WTC11 (cell line): Measurements from ENCODE around the gene ERC2. TPM values are rescaled to one million over a fixed set of nuclear protein-coding genes. Genes with fewer than 3 reads are reported as not detected.
A peak's percentile ranks its signal among the peaks of the same experiment; 100 is the strongest.

ENCODE experiments used
- ATF2 ChIP-seq: sonication (generic); formaldehyde crosslinking; IDR thresholded peaks from 2 replicates; pipeline ENCODE4 v1.8.1; 2022; ENCODE audit warnings: low read depth, missing genetic modification reagents, borderline replicate concordance
- ATF3 ChIP-seq: sonication (generic); formaldehyde crosslinking; conservative IDR thresholded peaks from 2 replicates; pipeline ENCODE4 v1.8.1; 2022; ENCODE audit warnings: mild to moderate bottlenecking, missing genetic modification reagents
- E2F1 ChIP-seq: sonication (generic); formaldehyde crosslinking; IDR thresholded peaks from 2 replicates; pipeline ENCODE4 v1.8.0; 2022; ENCODE audit warnings: mild to moderate bottlenecking, missing genetic modification reagents
- ERG ChIP-seq: fragments of 250-450 bp; sonication (Bioruptor Pico); IDR thresholded peaks from 2 replicates; pipeline ENCODE4 v1.8.0; 2021; ENCODE audit warnings: mild to moderate bottlenecking
- ESRRA ChIP-seq: sonication (generic); formaldehyde crosslinking; IDR thresholded peaks from 2 replicates; pipeline ENCODE4 v1.8.1; 2022; ENCODE audit warnings: mild to moderate bottlenecking, missing genetic modification reagents, borderline replicate concordance
- FOXP4 ChIP-seq: sonication (generic); formaldehyde crosslinking; IDR thresholded peaks from 2 replicates; pipeline ENCODE4 v1.8.0; 2022; ENCODE audit warnings: mild to moderate bottlenecking, missing genetic modification reagents
- JUN ChIP-seq: sonication (generic); formaldehyde crosslinking; IDR thresholded peaks from 2 replicates; pipeline ENCODE4 v1.8.0; 2023; ENCODE audit warnings: mild to moderate bottlenecking, missing genetic modification reagents
- KAT7 ChIP-seq: sonication (generic); formaldehyde crosslinking; IDR thresholded peaks from 2 replicates; pipeline ENCODE4 v1.8.1; 2023; ENCODE audit warnings: missing genetic modification reagents, mild to moderate bottlenecking, borderline replicate concordance
- MAX ChIP-seq: sonication (generic); formaldehyde crosslinking; IDR thresholded peaks from 2 replicates; pipeline ENCODE4 v1.8.0; 2022; ENCODE audit warnings: mild to moderate bottlenecking, missing genetic modification reagents
- NFE2L1 ChIP-seq: sonication (generic); formaldehyde crosslinking; IDR thresholded peaks from 2 replicates; pipeline ENCODE4 v1.8.1; 2023; ENCODE audit warnings: missing genetic modification reagents
- NFYB ChIP-seq: sonication (generic); formaldehyde crosslinking; conservative IDR thresholded peaks from 2 replicates; pipeline ENCODE4 v1.8.0; 2022; ENCODE audit warnings: low read depth, missing genetic modification reagents
- PRDM15 ChIP-seq: sonication (generic); formaldehyde crosslinking; IDR thresholded peaks from 2 replicates; pipeline ENCODE4 v1.8.0; 2022; ENCODE audit warnings: missing genetic modification reagents
- PREB ChIP-seq: sonication (generic); formaldehyde crosslinking; IDR thresholded peaks from 2 replicates; pipeline ENCODE4 v1.8.1; 2022; ENCODE audit warnings: mild to moderate bottlenecking, missing genetic modification reagents, moderate library complexity, borderline replicate concordance
- RELA ChIP-seq: sonication (generic); formaldehyde crosslinking; IDR thresholded peaks from 2 replicates; pipeline ENCODE4 v1.8.1; 2022; ENCODE audit warnings: missing genetic modification reagents, mild to moderate bottlenecking, borderline replicate concordance
- SOX15 ChIP-seq: fragments of 250-450 bp; sonication (Bioruptor Pico); IDR thresholded peaks from 2 replicates; pipeline ENCODE4 v1.9.0; 2021; ENCODE audit warnings: mild to moderate bottlenecking
- SP1 ChIP-seq: sonication (generic); formaldehyde crosslinking; conservative IDR thresholded peaks from 2 replicates; pipeline ENCODE4 v1.8.1; 2022; ENCODE audit warnings: missing genetic modification reagents
- USF1 ChIP-seq: sonication (generic); formaldehyde crosslinking; IDR thresholded peaks from 2 replicates; pipeline ENCODE4 v1.8.0; 2022; ENCODE audit warnings: mild to moderate bottlenecking, missing genetic modification reagents
- ZBTB43 ChIP-seq: sonication (generic); formaldehyde crosslinking; IDR thresholded peaks from 2 replicates; pipeline ENCODE4 v1.8.1; 2023; ENCODE audit warnings: mild to moderate bottlenecking, missing genetic modification reagents
- ZNF138 ChIP-seq: sonication (generic); formaldehyde crosslinking; conservative IDR thresholded peaks from 2 replicates; pipeline ENCODE4 v1.8.1; 2022; ENCODE audit warnings: mild to moderate bottlenecking, moderate library complexity, missing genetic modification reagents
- ZNF219 ChIP-seq: sonication (generic); formaldehyde crosslinking; IDR thresholded peaks from 2 replicates; pipeline ENCODE4 v1.8.0; 2023; ENCODE audit warnings: missing genetic modification reagents, mild to moderate bottlenecking, borderline replicate concordance
- ZNF425 ChIP-seq: fragments of 250-450 bp; sonication (Bioruptor Pico); conservative IDR thresholded peaks from 2 replicates; pipeline ENCODE4 v1.9.0; 2021; ENCODE audit warnings: mild to moderate bottlenecking
- total RNA-seq: library from RNA; stranded (reverse); gene quantifications from 3 replicates; pipeline ENCODE4 v1.2.3, GENCODE V29; 2021

Gene ERC2
- total RNA-seq, 1 experiment from 2014 or later: 23.5 TPM

- TF ChIP-seq E2F1 (CRISPR knock-in tag) (no peak), KAT7 (CRISPR knock-in tag) (no peak), ZNF219 (CRISPR knock-in tag) (no peak), SP1 (CRISPR knock-in tag) (0 out of 2 replicates have a peak, but pooled peaks have one; percentile 43), NFYB (CRISPR knock-in tag) (no peak), RELA (CRISPR knock-in tag) (no peak), SOX15 (no peak), JUN (no peak), FOXP4 (no peak), ATF2 (no peak), ERG (no peak), NFE2L1 (CRISPR knock-in tag) (no peak), ATF3 (no peak), ZNF425 (CRISPR knock-in tag) (no peak), ZNF138 (no peak), PRDM15 (CRISPR knock-in tag) (no peak), PREB (no peak), MAX (CRISPR knock-in tag) (peak; percentile 12; the same call in 1 of the 2 replicates), ZBTB43 (CRISPR knock-in tag) (peak; percentile 97), USF1 (CRISPR knock-in tag) (no peak), ESRRA (no peak)
Measured at GRCh38 chr3:55482496-55483195, 985.6 kb downstream of the ERC2 start (continued).
